GM18951 (cell line): Measurements from ENCODE around the gene HIBADH.
"Not testable (repeated sequence)": the region's sequence is repeated elsewhere in the genome, so short reads cannot be mapped to it uniquely, and the experiment has no call there.

ENCODE experiments used
- POLR2A ChIP-seq: IDR thresholded peaks from 4 replicates; pipeline ENCODE4 v1.6.1; 2011; ENCODE audit warnings: mild to moderate bottlenecking; ENCODE audit not compliant: insufficient read length, insufficient read depth; ENCODE audit errors: extremely low read depth
- in situ Hi-C: fragments of 300-500 bp; cut with MboI; formaldehyde crosslinking; loops from one replicate; pipeline ENCODE4 v1.12.0; 2022; ENCODE audit warnings: low sequenced_read_pairs, mixed read lengths, inconsistent platforms; ENCODE audit not compliant: unreplicated experiment

Gene HIBADH

DNA sequence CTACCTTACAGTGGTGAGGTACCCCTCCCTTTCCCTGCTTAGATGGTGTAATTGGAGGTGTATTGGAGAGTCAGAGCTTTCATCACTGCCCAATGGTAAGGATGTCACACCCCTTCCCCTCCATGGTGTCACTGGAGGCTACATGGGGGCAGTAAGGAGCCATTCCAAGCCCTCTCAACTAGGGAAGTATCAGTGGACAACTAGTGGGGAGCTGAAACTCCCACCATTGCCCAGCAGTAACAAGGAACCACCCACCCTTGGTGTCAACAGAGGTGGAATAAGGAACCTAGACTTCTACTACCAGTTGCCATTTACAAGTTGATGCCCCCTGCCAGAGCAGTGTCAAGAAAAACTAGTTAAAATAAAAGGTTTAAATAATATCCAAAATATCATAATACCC lies 2.8 kb upstream of the HIBADH start:
- TF ChIP-seq POLR2A: no peak
- in situ Hi-C loops: no loop called here

DNA sequence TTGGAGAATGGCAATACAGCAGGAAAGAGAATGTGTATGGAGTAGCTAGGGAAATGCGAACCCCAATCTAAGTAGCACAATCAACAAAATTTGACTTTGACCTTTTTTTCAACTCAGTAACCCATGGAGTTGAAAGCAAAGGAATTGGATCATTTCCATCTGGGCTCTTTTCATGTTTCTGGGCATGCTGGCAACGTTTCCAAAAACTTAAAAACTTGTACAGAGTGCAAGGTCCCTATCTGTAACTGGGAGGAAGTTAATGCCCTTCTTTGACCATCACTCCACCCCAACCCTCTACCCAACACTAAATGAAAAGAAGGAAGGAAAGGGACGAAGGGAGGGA lies 1.3 kb upstream of the HIBADH start:
- in situ Hi-C loops: no loop called here
- TF ChIP-seq POLR2A: no peak

DNA sequence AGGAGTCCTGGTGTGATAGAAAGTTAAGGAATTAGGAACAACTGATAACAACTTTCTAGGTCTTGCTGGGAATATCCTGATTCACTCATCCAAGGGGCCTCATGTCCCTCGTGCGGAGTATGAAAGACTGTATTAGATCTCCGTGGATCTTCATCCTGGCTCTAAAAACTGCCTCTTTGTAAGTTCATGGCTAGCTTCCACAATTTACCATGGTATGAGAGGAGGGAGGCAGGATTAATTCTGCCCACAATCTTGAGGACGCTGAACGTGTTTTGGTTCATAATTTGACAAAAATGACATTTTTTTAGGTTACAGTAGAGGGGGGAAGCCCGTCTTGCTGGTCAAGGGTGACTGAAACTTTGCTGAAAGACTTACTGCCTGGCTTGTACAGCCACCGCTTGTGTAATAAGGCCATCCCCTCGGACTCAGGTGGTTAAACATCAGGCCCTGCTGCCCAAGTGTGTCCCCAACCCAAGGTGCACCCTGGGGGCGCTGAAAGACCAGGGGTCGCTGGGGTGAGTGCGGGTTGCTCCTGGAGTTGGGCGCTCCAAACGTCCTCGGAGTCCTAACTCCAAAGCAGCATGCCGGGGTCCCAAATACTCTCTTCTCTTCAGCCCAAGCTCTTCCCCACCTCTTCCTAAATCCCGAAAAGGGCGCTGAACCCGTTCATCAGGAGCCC lies 733 bp downstream of the HIBADH start:
- no peak for TF ChIP-seq POLR2A
- in situ Hi-C loops: no loop called here

DNA sequence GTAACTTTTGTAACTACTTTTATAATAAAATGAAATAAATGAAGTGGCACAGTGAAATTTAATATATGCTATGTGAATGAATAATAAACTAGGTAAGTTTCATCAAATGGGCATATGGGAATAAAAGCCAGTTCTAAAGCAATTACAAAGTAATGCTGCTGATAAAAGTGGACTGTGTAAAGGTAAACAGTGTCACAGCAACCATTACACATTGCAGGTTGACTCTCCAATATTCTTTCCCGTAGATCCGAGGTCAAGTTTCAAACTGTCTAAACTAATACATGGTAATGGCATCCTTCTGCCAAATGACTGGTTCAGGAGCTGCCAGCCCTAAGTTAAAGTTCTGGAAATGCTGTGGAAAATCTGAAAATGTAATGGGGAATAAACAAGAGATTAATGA lies 6.0 kb downstream of the HIBADH start:
- in situ Hi-C loops: no loop called here

DNA sequence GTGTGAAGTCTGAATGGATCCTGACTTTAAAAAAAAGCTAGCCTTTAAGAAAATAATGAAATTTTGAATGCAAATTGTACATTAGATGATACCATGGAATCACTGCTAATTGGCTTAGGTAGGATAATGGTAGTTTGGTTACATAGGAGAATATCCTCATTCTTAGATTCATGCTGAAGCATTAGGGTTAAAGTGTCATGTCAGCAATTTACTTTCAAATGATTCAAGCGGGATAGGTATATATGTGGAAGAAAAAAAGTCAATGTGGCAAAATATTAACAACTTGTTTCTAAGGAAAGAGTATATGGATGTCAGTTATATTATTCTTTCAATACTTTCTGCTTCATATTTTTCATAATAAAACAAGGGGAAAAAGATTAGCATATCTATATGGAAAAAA lies 7.5 kb downstream of the HIBADH start:
- in situ Hi-C loops: no loop called here
- no peak for TF ChIP-seq POLR2A

More for the DNA sequence above, 6.0 kb downstream of the HIBADH start:
- TF ChIP-seq POLR2A: no peak

DNA sequence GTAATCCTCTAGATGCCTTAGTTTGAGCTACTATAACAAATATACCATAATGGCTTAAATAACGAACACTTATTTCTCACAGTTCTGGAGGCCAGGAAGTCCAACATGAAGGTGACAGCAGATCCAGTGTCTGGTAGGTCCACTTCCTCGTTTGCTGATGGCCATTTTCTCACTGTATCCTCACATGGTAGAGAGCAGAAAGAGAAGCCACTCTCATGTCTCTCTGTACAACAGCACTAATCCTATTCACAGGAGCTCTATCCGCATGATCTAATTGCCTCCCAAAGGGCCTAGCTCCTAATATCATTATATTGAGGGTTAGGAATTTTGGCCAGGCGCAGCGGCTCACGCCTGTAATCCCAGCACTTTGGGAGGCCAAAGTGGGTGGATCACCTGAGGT lies 10.2 kb downstream of the HIBADH start:
- TF ChIP-seq POLR2A: no peak
- in situ Hi-C loops: no loop called here

DNA sequence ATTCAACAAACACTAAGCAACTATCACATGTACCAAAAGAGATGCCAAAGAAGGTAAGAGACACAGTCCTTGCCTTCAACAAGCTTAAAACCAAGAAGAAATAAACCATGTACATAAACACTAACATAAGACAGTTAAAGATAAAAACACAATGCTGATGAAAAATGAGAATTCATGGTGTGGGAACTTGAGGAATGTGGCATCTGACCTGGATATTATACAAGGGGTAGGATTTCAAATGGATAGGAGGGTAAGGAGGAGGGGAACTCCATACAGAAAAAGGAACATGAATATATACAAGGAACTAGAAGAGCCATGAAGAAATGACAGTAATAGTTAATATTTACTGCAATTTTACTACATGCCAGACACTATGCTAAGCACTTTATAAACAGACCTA lies 11.0 kb downstream of the HIBADH start:
- no peak for TF ChIP-seq POLR2A
- in situ Hi-C loops: no loop called here

DNA sequence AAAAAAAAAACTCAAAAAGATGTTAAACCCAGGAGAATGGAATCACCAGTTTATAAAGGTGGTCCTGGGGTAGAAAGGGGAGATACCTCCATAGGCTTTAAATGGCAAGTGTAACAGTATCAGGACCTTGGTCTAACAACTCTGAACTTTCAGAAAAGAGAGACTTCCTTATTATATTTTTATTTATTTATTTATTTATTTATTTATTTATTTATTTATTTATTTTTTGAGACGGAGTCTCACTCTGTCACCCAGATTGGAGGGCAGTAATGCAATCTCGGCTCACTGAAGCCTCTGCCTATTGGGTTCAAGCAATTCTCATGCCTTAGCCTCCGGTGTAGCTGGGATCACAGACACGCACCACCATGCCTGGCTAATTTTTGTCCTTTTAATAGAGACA lies 12.4 kb downstream of the HIBADH start:
- in situ Hi-C loops: no loop called here
- TF ChIP-seq POLR2A: no peak

DNA sequence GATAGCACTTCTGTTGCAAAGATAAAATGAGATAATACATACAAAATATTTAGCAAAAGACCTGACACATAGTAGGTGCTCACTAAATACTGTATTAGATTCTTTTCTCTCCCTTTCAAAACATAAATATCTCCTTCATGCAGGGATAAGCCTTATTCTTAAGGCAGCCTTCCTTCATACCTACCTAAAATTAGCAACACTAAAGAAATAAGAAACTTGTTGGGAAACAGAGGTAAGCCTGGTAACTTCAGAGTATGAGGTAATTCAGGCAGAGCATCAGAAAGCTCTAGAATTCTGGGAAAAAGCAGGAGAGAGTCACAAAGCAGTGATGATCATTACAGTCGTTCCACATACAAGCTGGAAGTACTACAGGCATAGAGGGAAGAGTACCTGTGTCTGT lies 15.2 kb downstream of the HIBADH start:
- in situ Hi-C loops: no loop called here
- TF ChIP-seq POLR2A: no peak

DNA sequence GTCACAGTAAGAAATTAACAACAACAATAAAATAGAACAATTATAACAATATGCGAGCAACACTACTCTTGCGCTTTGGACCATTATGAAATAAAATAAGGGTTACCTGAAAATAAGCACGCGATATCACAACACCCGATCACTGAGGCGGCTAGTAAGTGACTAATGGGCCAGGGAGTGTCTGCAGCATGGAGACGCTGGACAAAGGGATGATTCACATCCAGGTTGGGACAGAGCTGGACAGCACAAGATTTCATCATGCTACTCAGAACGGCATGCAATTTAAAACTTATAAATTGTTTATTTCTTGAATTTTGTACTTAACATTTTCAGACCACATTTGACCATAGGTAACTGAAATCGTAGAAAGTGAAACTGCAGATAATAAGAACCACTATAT lies 15.6 kb downstream of the HIBADH start:
- in situ Hi-C loops: no loop called here
- TF ChIP-seq POLR2A: no peak

DNA sequence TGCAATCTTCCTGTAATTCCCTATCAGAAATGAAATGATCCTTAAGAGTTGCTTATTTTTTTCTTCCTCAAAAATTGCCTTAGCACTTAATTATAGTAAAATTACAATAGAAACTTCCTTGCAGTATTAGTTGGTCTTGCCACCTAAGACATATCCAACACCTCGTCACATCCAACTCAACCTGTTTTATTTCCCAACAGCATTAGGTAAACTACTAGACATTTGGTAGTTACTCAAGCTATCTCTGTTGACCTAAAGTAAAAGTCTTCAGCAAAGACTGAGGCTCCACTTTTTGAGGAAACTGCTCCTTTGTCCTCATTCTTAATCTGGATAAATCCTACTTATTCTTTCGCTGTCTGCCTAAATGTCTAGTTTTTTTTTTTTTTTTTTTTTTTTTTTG lies 20.4 kb downstream of the HIBADH start:
- in situ Hi-C loops: no loop called here
- TF ChIP-seq POLR2A: no peak

DNA sequence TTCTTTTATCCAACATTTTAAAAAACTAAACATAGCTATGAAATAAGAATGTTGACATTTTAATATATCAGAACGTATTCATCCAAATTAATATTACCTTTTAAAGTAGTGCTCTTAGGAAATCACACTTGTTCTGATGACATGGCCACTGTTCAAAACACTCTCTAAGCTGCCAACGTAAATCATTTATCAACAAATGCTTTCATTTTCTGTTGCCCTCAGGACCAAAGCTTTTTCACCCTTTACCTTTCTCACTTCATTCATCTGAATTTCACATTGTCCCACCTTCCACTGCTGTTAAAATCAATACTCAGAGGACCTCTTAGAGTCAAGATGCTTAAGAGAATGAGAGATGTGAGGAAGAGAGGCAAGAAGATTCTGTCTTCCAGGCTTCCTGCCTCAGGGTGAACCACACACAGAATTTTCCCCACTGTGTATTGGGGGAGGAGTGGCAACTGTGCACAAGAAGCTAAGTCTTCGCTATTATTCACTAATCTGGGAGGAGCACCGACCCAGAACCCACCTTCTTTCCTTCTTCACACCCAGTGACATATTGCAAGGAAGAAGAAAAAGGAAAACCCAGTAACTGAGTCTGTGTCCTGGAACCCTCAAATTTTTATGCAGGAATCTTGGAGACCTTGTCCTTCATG lies 21.0 kb downstream of the HIBADH start:
- in situ Hi-C loops: no loop called here
- TF ChIP-seq POLR2A: no peak

DNA sequence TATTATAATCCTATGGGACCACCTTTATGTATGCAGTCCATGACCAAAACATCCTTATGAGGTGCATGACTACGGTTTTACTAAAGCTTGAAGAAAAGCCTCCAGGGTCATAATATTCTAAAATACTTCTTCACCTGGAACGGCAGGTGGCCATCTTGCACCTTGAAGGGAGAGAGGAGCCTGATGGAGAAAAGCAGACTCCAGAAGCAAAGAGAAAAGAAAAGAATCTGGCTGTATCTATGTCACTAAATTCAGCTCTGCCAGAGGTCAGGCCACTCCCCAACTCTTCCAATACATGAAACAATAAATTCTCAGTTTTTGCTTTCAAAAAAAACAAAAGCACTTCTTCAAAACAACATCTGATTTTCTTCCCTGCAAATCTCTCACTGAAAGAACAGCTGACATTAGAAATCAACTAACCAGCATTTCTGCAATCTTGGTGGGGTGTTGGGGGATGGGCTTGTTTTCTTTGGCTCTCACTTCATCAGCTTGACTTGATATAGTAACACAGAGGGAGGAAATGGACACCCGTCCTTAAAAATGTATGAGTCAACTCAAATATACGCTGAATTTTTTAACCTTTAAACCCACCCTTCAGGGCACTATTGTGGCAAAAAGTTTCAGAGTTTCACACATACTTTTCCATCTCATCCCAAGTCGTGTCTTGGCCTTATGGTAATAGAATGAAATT lies 21.7 kb downstream of the HIBADH start:
- in situ Hi-C loops: no loop called here
- no peak for TF ChIP-seq POLR2A

DNA sequence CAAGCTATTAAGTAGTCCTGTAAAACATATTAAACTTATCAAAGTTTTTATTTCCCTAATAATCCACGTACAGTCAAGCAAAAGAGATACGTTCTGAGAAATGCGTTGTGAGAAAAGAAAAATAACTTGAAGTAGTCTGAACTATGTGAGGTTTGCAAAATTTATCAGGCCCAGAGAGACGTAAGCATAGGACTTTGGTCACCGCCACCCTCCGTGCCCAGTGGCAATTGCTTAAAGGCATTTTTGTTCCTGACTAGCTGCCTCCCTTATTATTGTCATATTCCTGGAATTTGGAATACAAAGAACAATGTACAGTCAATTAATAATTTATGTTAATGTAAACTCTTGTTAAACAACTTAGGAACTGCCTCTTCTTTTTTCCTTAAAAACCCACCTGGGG lies 22.8 kb downstream of the HIBADH start:
- in situ Hi-C loops: no loop called here

DNA sequence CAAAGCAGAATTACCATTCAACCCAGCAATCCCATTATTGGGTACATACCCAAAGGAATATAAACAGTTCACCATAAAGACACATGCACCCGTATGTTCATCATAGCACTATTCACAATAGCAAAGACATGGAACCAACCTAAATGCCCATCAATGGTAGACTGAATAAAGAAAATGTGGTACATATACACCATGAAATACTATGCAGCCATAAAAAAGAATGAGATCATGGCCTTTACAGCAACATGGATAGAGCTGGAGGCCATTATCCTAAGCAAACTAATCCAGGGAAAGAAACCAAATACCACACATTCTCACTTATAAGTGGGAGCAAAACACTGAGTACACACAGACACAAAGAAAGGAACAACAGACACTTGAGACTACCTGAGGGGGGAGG lies 23.6 kb downstream of the HIBADH start:
- in situ Hi-C loops: not testable (repeated sequence)

More for the DNA sequence above, 22.8 kb downstream of the HIBADH start:
- TF ChIP-seq POLR2A: no peak
